ENCODE results near the gene PITX3.
"Not testable (repeated sequence)": the region's sequence is repeated elsewhere in the genome, so short reads cannot be mapped to it uniquely, and the experiment has no call there.

The PITX3 gene

GRCh38 chr10:102195296-102195870, 45.9 kb downstream of the PITX3 start:
- TF ChIP-seq POLR2A (IDR thresholded peaks at IDR 0.05; ENCODE audit: low read depth, low read length) (no peak), POLR2AphosphoS5 (IDR thresholded peaks at IDR 0.05; ENCODE audit: low read depth, low read length) (no peak), TAF1 (IDR thresholded peaks at IDR 0.05; ENCODE audit: low read depth, low read length) (no peak), POU2F2 (IDR thresholded peaks at IDR 0.05; ENCODE audit: low read depth, low read length) (no peak), SPI1 (IDR thresholded peaks at IDR 0.05; ENCODE audit: low read depth, low read length) (no peak), PAX5 (IDR thresholded peaks at IDR 0.05; ENCODE audit: insufficient read depth, low read length, severe bottlenecking) (no peak)
- no peak for FAIRE-seq
- no peak for DNase-seq (ENCODE audit: insufficient read length, low spot score)

DNA sequence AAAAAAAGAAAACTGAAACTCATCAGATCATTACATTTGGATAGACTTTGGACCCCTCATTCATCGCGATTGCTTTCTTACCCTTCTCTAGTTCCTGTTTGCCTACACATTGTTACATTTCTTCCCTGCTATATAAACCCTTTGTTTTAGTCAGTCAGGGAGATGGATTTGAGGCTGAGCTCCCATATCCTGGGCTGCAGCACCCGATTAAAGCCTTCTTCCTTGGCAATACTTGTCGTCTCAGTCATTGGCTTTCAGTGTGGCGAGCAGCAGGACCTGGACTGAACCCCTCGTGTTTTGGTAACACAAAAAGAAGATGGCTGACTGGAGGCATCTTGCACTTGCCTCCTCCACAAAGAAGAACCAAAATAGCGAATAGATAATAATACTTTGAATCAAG, 49.4 kb downstream of the PITX3 start:
- DNase-seq (ENCODE audit: insufficient read length, low spot score) (no peak), FAIRE-seq (no peak)
- TF ChIP-seq POU2F2 (IDR thresholded peaks at IDR 0.05; ENCODE audit: low read depth, low read length) (no peak), POLR2AphosphoS5 (IDR thresholded peaks at IDR 0.05; ENCODE audit: low read depth, low read length) (no peak), PAX5 (IDR thresholded peaks at IDR 0.05; ENCODE audit: insufficient read depth, low read length, severe bottlenecking) (no peak), POLR2A (IDR thresholded peaks at IDR 0.05; ENCODE audit: low read depth, low read length) (no peak), SPI1 (IDR thresholded peaks at IDR 0.05; ENCODE audit: low read depth, low read length) (no peak), TAF1 (IDR thresholded peaks at IDR 0.05; ENCODE audit: low read depth, low read length) (no peak)

GRCh38 chr10:102188941-102189898, 52.1 kb downstream of the PITX3 start:
- DNase-seq (ENCODE audit: insufficient read length, low spot score); FAIRE-seq: not testable (repeated sequence)

GRCh38 chr10:102188298-102188940, 52.9 kb downstream of the PITX3 start:
- TF ChIP-seq POLR2AphosphoS5 (IDR thresholded peaks at IDR 0.05; ENCODE audit: low read depth, low read length) (no peak), POU2F2 (IDR thresholded peaks at IDR 0.05; ENCODE audit: low read depth, low read length) (no peak), SPI1 (IDR thresholded peaks at IDR 0.05; ENCODE audit: low read depth, low read length) (no peak), TAF1 (IDR thresholded peaks at IDR 0.05; ENCODE audit: low read depth, low read length) (no peak), PAX5 (IDR thresholded peaks at IDR 0.05; ENCODE audit: insufficient read depth, low read length, severe bottlenecking) (no peak), POLR2A (IDR thresholded peaks at IDR 0.05; ENCODE audit: low read depth, low read length) (no peak)
- no peak for FAIRE-seq
- DNase-seq (ENCODE audit: insufficient read length, low spot score): no peak

DNA sequence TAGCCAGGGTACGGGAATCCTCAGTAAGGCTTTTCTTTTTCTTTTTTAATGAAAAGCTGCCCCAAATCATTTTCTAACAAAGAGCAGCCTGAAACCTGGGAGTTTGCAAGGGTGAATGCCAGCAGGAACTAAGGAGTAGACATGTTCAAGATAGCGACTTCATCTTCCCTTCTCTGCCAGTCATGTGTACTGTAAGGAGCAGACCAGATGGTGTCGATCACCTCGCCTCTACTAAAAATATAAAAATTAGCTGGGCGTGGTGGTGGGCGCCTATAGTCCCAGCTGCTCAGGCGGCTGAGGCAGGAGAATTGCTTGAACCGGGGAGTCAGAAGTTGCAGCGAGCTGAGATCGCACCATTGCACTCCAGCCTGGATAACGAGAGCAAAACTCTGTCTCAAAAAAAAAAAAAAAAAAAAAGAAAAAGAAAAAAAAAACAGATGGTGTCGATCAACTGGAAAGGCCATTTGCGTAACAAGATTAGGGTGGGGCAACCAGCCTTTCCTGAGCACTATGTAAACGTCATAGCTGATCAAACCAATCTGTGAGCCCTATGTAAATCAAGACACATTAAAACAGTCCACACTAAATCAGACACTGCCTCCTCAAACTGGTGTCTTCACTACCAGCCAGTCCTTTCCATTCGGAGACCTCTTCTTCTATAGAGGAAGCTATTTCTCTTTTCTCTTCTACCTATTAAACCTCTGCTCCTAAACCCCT, 55.3 kb downstream of the PITX3 start:
- no peak for FAIRE-seq
- DNase-seq (ENCODE audit: insufficient read length, low spot score): no peak
- TF ChIP-seq TAF1 (IDR thresholded peaks at IDR 0.05; ENCODE audit: low read depth, low read length): no peak
- no peak for TF ChIP-seq POLR2AphosphoS5 (IDR thresholded peaks at IDR 0.05; ENCODE audit: low read depth, low read length)
- no peak for TF ChIP-seq PAX5 (IDR thresholded peaks at IDR 0.05; ENCODE audit: insufficient read depth, low read length, severe bottlenecking)
- no peak for TF ChIP-seq POLR2A (IDR thresholded peaks at IDR 0.05; ENCODE audit: low read depth, low read length)
- no peak for TF ChIP-seq SPI1 (IDR thresholded peaks at IDR 0.05; ENCODE audit: low read depth, low read length)
- TF ChIP-seq POU2F2 (IDR thresholded peaks at IDR 0.05; ENCODE audit: low read depth, low read length): no peak

DNA sequence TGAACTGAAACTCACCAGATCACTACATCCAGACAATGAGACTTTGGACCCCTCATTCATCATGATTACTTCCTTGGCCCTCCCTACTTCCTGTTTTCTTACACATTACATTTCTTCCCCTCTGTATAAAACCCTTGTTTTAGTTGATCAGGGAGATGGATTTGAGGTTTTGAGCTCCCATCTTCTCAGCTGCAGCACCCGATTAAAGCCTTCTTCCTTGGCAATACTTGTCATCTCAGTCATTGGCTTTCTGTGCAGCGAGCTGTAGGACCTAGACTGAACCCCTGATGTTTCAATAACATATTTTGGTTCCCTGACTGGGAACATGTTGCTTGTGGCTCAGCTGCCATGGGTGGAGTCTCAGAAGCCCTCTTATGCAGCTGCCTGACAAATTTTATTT, 56.0 kb downstream of the PITX3 start:
- TF ChIP-seq TAF1 (IDR thresholded peaks at IDR 0.05; ENCODE audit: low read depth, low read length): no peak
- TF ChIP-seq POLR2AphosphoS5 (IDR thresholded peaks at IDR 0.05; ENCODE audit: low read depth, low read length): no peak
- TF ChIP-seq PAX5 (IDR thresholded peaks at IDR 0.05; ENCODE audit: insufficient read depth, low read length, severe bottlenecking): no peak
- no peak for TF ChIP-seq POU2F2 (IDR thresholded peaks at IDR 0.05; ENCODE audit: low read depth, low read length)
- no peak for TF ChIP-seq SPI1 (IDR thresholded peaks at IDR 0.05; ENCODE audit: low read depth, low read length)
- FAIRE-seq (no peak), DNase-seq (ENCODE audit: insufficient read length, low spot score) (no peak)

DNA sequence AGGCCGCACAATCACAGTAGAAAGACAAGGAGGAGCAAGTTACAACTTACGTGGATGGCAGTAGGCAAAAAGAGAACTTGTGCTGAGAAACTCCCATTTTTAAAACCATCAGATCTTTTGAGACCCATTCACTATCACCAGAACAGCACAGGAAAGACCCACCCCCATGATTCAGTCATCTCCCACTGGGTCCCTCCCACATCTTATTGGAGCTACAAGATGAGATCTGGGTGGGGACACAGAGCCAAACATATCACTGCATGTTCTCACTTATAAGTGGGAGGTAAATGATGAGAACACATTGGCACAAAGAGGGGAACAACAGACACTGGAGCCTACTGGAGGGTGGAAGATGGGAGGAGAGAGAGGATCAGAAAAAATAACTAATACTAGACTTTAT, 56.7 kb downstream of the PITX3 start:
- no peak for TF ChIP-seq POLR2AphosphoS5 (IDR thresholded peaks at IDR 0.05; ENCODE audit: low read depth, low read length)
- TF ChIP-seq SPI1 (IDR thresholded peaks at IDR 0.05; ENCODE audit: low read depth, low read length): no peak
- no peak for TF ChIP-seq POU2F2 (IDR thresholded peaks at IDR 0.05; ENCODE audit: low read depth, low read length)
- TF ChIP-seq POLR2A (IDR thresholded peaks at IDR 0.05; ENCODE audit: low read depth, low read length): no peak
- TF ChIP-seq TAF1 (IDR thresholded peaks at IDR 0.05; ENCODE audit: low read depth, low read length): no peak
- TF ChIP-seq PAX5 (IDR thresholded peaks at IDR 0.05; ENCODE audit: insufficient read depth, low read length, severe bottlenecking): no peak
- FAIRE-seq (no peak), DNase-seq (ENCODE audit: insufficient read length, low spot score) (no peak)

All from GM12891 (cell line).